Measurements from ENCODE around the gene GPSM1.

GPSM1 gene

GRCh38 chr9:136352682-136353081, 25.3 kb downstream of the GPSM1 start:
- H3K27ac ChIP-seq (ENCODE audit: low read depth, low read length): no peak overlapping the region
- 83% methylated on average over 16 of the region's 16 CpGs for WGBS

DNA sequence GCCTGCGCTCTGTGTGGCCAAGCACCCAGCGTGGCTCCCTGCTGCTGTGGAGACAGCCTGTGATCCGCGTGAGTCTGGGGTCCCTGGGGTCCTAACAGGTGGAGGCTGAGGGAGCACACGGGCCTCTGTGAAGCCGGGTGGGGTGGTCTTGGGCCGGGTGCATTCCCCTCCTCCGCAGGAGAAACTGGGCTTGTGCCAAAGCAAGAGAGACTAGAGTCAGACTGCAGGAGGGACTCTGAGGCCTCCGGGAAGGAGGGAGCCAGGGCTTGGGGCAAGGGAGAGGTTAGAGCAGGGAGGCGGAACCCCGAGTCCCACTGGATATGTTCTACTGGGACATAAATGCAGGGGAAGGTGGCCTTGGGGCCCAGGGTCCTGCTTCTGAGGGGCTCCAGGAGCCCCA, 25.7 kb downstream of the GPSM1 start:
- Histone ChIP-seq H3K4me1 (ENCODE audit: insufficient read depth, low read length) (no peaks in the 10 kb centered on the region), H3K9ac (ENCODE audit: low read depth, low read length) (no peak overlapping the region), H3K27me3 (ENCODE audit: insufficient read depth, low read length) (no peaks in the 10 kb centered on the region), H3K9me3 (ENCODE audit: insufficient read depth, low read depth, low read length) (no peaks in the 10 kb centered on the region), H3K27ac (ENCODE audit: low read depth, low read length) (no peak overlapping the region), H3K4me3 (ENCODE audit: low read length) (no peak overlapping the region), H3K36me3 (ENCODE audit: insufficient read depth, low read length) (peaks cover 3% of the 10 kb centered on the region; the same call in 1 of the 2 replicates)
- 93% methylated on average over 11 of the region's 11 CpGs for WGBS

More at GRCh38 chr9:136352682-136353081, 25.3 kb downstream of the GPSM1 start:
- Histone ChIP-seq H3K9me3 (ENCODE audit: insufficient read depth, low read depth, low read length) (no peaks in the 10 kb centered on the region), H3K36me3 (ENCODE audit: insufficient read depth, low read length) (peaks cover 3% of the 10 kb centered on the region; the same call in 1 of the 2 replicates), H3K27me3 (ENCODE audit: insufficient read depth, low read length) (no peaks in the 10 kb centered on the region), H3K4me3 (ENCODE audit: low read length) (no peak overlapping the region), H3K4me1 (ENCODE audit: insufficient read depth, low read length) (no peaks in the 10 kb centered on the region), H3K9ac (ENCODE audit: low read depth, low read length) (no peak overlapping the region)

- peaks cover 3% of the 10 kb centered on the region; the same call in 1 of the 2 replicates for H3K36me3 ChIP-seq (ENCODE audit: insufficient read depth, low read length)
- no peak overlapping the region for H3K9ac ChIP-seq (ENCODE audit: low read depth, low read length)
- no peaks in the 10 kb centered on the region for H3K4me1 ChIP-seq (ENCODE audit: insufficient read depth, low read length)
- H3K27me3 ChIP-seq (ENCODE audit: insufficient read depth, low read length): no peaks in the 10 kb centered on the region
- H3K4me3 ChIP-seq (ENCODE audit: low read length): no peak overlapping the region
- H3K9me3 ChIP-seq (ENCODE audit: insufficient read depth, low read depth, low read length): no peaks in the 10 kb centered on the region
- H3K27ac ChIP-seq (ENCODE audit: low read depth, low read length): no peak overlapping the region
- 88% methylated on average over 13 of the region's 13 CpGs for WGBS
These were observed 26.6 kb downstream of the GPSM1 start for GRCh38 chr9:136353757-136354488.

GRCh38 chr9:136354592-136355085, 27.3 kb downstream of the GPSM1 start:
- Histone ChIP-seq H3K4me1 (ENCODE audit: insufficient read depth, low read length) (no peaks in the 10 kb centered on the region), H3K27me3 (ENCODE audit: insufficient read depth, low read length) (no peaks in the 10 kb centered on the region), H3K9me3 (ENCODE audit: insufficient read depth, low read depth, low read length) (no peaks in the 10 kb centered on the region), H3K4me3 (ENCODE audit: low read length) (no peak overlapping the region), H3K27ac (ENCODE audit: low read depth, low read length) (no peak overlapping the region), H3K9ac (ENCODE audit: low read depth, low read length) (no peak overlapping the region), H3K36me3 (ENCODE audit: insufficient read depth, low read length) (peaks cover 3% of the 10 kb centered on the region; the same call in 1 of the 2 replicates)
- WGBS: 88% methylated on average over 17 of the region's 17 CpGs

- WGBS: 92% methylated on average over 54 of the region's 54 CpGs
- Histone ChIP-seq H3K9me3 (ENCODE audit: insufficient read depth, low read depth, low read length) (no peaks in the 10 kb centered on the region), H3K27me3 (ENCODE audit: insufficient read depth, low read length) (no peaks in the 10 kb centered on the region), H3K27ac (ENCODE audit: low read depth, low read length) (no peak overlapping the region), H3K4me1 (ENCODE audit: insufficient read depth, low read length) (no peaks in the 10 kb centered on the region), H3K36me3 (ENCODE audit: insufficient read depth, low read length) (peaks cover 6% of the 10 kb centered on the region; the same call in 1 of the 2 replicates), H3K4me3 (ENCODE audit: low read length) (no peak overlapping the region), H3K9ac (ENCODE audit: low read depth, low read length) (no peak overlapping the region; the same call in 1 of the 2 replicates)
These were observed 28.5 kb downstream of the GPSM1 start for GRCh38 chr9:136355616-136356557.

DNA sequence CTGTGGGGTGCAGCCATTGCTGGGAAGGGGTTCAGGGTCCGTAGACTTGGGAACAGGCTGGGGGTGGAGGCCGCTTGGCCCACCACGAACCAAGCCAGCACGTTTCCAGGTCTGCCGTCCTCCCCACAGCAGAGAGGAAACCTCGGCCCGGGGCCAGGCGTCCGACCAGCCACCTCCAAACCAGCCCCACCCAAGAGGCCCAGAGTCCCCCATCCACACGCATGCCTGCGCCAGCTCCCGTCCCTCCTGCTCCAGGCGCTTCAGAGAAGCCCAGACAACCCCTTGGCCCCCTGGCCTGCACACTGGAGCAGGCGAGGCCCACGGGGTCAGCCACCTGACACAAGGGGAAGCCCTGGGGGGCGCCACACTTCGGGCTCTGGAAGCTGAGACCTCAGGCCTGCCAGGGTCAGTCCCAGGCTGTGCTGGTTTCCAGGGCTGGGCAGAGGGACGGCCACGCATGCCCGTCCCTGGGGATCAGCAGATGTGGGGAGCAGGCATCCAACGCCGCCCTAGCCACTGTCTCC, 29.9 kb downstream of the GPSM1 start:
- Histone ChIP-seq H3K4me1 (ENCODE audit: insufficient read depth, low read length) (no peaks in the 10 kb centered on the region), H3K9me3 (ENCODE audit: insufficient read depth, low read depth, low read length) (no peaks in the 10 kb centered on the region), H3K27ac (ENCODE audit: low read depth, low read length) (no peak overlapping the region), H3K27me3 (ENCODE audit: insufficient read depth, low read length) (no peaks in the 10 kb centered on the region), H3K36me3 (ENCODE audit: insufficient read depth, low read length) (peaks cover 14% of the 10 kb centered on the region; the same call in 1 of the 2 replicates), H3K9ac (ENCODE audit: low read depth, low read length) (no peak overlapping the region), H3K4me3 (ENCODE audit: low read length) (no peak overlapping the region)
- 95% methylated on average over 22 of the region's 22 CpGs for WGBS

- peaks cover 3% of the 10 kb centered on the region; the same call in 1 of the 2 replicates for H3K4me1 ChIP-seq (ENCODE audit: insufficient read depth, low read length)
- H3K9me3 ChIP-seq (ENCODE audit: insufficient read depth, low read depth, low read length): no peaks in the 10 kb centered on the region
- H3K36me3 ChIP-seq (ENCODE audit: insufficient read depth, low read length): peaks cover 14% of the 10 kb centered on the region; the same call in 1 of the 2 replicates
- 95% methylated on average over 29 of the region's 29 CpGs for WGBS
- no peaks in the 10 kb centered on the region for H3K27me3 ChIP-seq (ENCODE audit: insufficient read depth, low read length)
- no peak overlapping the region for H3K27ac ChIP-seq (ENCODE audit: low read depth, low read length)
- H3K4me3 ChIP-seq (ENCODE audit: low read length): no peak overlapping the region
- no peak overlapping the region for H3K9ac ChIP-seq (ENCODE audit: low read depth, low read length)
These were observed 30.7 kb downstream of the GPSM1 start for GRCh38 chr9:136358016-136358415.

- no peak overlapping the region for H3K9ac ChIP-seq (ENCODE audit: low read depth, low read length)
- H3K36me3 ChIP-seq (ENCODE audit: insufficient read depth, low read length): peaks cover 14% of the 10 kb centered on the region; the same call in 1 of the 2 replicates
These were observed 31.5 kb downstream of the GPSM1 start for GRCh38 chr9:136358888-136359287.

GRCh38 chr9:136359774-136360718, 32.7 kb downstream of the GPSM1 start:
- no peak overlapping the region for H3K9ac ChIP-seq (ENCODE audit: low read depth, low read length)
- H3K27ac ChIP-seq (ENCODE audit: low read depth, low read length): no peak overlapping the region
- H3K36me3 ChIP-seq (ENCODE audit: insufficient read depth, low read length): peaks cover 14% of the 10 kb centered on the region; the same call in 1 of the 2 replicates
- H3K27me3 ChIP-seq (ENCODE audit: insufficient read depth, low read length): no peaks in the 10 kb centered on the region
- WGBS: 91% methylated on average over 38 of the region's 38 CpGs
- H3K9me3 ChIP-seq (ENCODE audit: insufficient read depth, low read depth, low read length): no peaks in the 10 kb centered on the region
- H3K4me3 ChIP-seq (ENCODE audit: low read length): no peak overlapping the region
- H3K4me1 ChIP-seq (ENCODE audit: insufficient read depth, low read length): peaks cover 3% of the 10 kb centered on the region; the same call in 1 of the 2 replicates

More at GRCh38 chr9:136358888-136359287, 31.5 kb downstream of the GPSM1 start:
- Histone ChIP-seq H3K4me3 (ENCODE audit: low read length) (no peak overlapping the region), H3K9me3 (ENCODE audit: insufficient read depth, low read depth, low read length) (no peaks in the 10 kb centered on the region), H3K4me1 (ENCODE audit: insufficient read depth, low read length) (peaks cover 3% of the 10 kb centered on the region; the same call in 1 of the 2 replicates), H3K27me3 (ENCODE audit: insufficient read depth, low read length) (no peaks in the 10 kb centered on the region), H3K27ac (ENCODE audit: low read depth, low read length) (no peak overlapping the region)
- 94% methylated on average over 2 of the region's 2 CpGs for WGBS

Measured in HUES64 (cell line).